Mesothelial cell of epicardium (in vitro differentiated cells): ENCODE measurements around the gene CBL. TPM values are rescaled to one million over a fixed set of nuclear protein-coding genes. Genes with fewer than 3 reads are reported as not detected.

Source experiments
- DNase-seq, 2 experiments: peaks; one replicate each; pipeline ENCODE4 v3.0.0; 2021; ENCODE audit warnings: low spot score in 2 of 2; ENCODE audit not compliant: unreplicated experiment in 2 of 2
- H3K27ac Mint-ChIP-seq: 2 replicates; pipeline ENCODE4 v1.8.0; 2021; ENCODE audit warnings: mixed read lengths
- H3K27me3 Mint-ChIP-seq: 2 replicates; pipeline ENCODE4 v1.8.0; 2021; ENCODE audit warnings: low read depth, mixed read lengths
- H3K36me3 Mint-ChIP-seq: 2 replicates; pipeline ENCODE4 v1.8.0; 2021; ENCODE audit warnings: mixed read lengths
- H3K4me1 Mint-ChIP-seq: 2 replicates; pipeline ENCODE4 v1.8.0; 2021; ENCODE audit warnings: mixed read lengths
- H3K4me3 Mint-ChIP-seq: 2 replicates; pipeline ENCODE4 v1.8.0; 2021; ENCODE audit warnings: mild to moderate bottlenecking, moderate library complexity, mixed read lengths
- H3K9me3 Mint-ChIP-seq: 2 replicates; pipeline ENCODE4 v1.8.0; 2021; ENCODE audit warnings: mixed read lengths
- CTCF ChIP-seq: fragments of 200-600 bp; sonication (generic); IDR thresholded peaks from one replicate; pipeline ENCODE4 v1.5.0; 2021; ENCODE audit warnings: antibody characterized with exemption; ENCODE audit not compliant: unreplicated experiment
- total RNA-seq: library from RNA; stranded (reverse); gene quantifications from 3 replicates; pipeline ENCODE4 v1.2.1, GENCODE V29; 2021

CBL gene
- total RNA-seq, 1 donor from 2014 or later, result 27.5 TPM

- peaks cover 8% of the 10 kb centered on the region for H3K4me1 Mint-ChIP-seq
- H3K9me3 Mint-ChIP-seq, result no peaks in the 10 kb centered on the region
- DNase-seq, result no peak
- no peak overlapping the region for H3K4me3 Mint-ChIP-seq
- no peaks in the 10 kb centered on the region for H3K36me3 Mint-ChIP-seq
- peaks cover 1% of the 10 kb centered on the region for H3K27me3 Mint-ChIP-seq
- TF ChIP-seq CTCF, result no peak
- no peak overlapping the region for H3K27ac Mint-ChIP-seq
Measured at GRCh38 chr11:119330237-119330636, 124.1 kb downstream of the CBL start.

- H3K36me3 Mint-ChIP-seq, result peaks cover 5% of the 10 kb centered on the region
- H3K27ac Mint-ChIP-seq, result no peak overlapping the region
- no peaks in the 10 kb centered on the region for H3K9me3 Mint-ChIP-seq
- peaks cover 1% of the 10 kb centered on the region for H3K27me3 Mint-ChIP-seq
- no peak for DNase-seq
- no peak overlapping the region for H3K4me3 Mint-ChIP-seq
- H3K4me1 Mint-ChIP-seq, result peaks cover 23% of the 10 kb centered on the region
- no peak for TF ChIP-seq CTCF
Measured at GRCh38 chr11:119332111-119332765, 126.1 kb downstream of the CBL start.

DNA sequence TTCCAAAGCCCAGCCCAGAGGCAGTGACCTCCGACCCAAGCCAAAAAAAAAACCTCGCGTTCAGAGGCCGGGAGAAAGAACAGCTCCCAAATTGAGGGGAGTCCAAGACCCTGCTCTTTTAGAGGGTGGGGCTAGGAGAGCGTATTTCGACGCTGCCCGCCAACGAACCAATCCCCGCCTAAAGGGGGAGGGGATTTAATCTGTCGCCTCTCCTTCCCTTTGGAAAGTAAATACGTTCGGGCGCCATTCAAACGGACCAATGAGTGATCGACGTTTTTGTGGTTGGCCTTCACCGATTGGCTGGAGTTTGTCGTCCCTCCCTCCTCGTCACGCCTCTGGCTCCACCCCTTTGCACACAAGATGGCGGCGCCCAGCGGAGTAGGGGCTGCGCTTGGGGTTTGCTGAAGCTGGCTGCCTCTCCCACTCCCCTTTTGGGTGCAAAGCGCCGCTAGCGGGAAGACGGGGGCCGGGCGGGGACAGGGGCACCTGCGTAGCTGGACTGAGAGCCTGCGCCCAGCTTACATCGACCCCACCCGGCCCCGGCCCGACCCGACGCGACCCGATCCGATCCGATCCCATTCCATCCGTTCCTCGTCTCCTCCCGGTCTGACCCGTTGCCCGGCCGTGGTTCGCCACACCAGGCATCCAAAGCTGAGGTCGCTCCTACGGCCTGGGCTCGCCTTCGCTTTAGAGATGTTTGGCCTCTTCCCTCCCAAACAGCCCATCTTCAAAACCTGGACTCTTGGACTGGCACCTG lies 128.2 kb downstream of the CBL start, which contains the start of gene RNF26:
Gene RNF26, plus strand, starts transcription at position 354 of the 757 bp plus-strand sequence. CDS start 596 bp downstream, outside the sequence.
- H3K36me3 Mint-ChIP-seq, result peaks cover 5% of the 10 kb centered on the region
- peaks cover 44% of the 10 kb centered on the region for H3K4me1 Mint-ChIP-seq
- peak within 1 kb of the TSS; percentile 100 for H3K27ac Mint-ChIP-seq
- H3K27me3 Mint-ChIP-seq, result peaks cover 12% of the 10 kb centered on the region
- no peaks in the 10 kb centered on the region for H3K9me3 Mint-ChIP-seq
- peak within 1 kb of the TSS; percentile 99 for H3K4me3 Mint-ChIP-seq
- no peak for TF ChIP-seq CTCF
- peak; percentile 88 to 93 for DNase-seq

DNA sequence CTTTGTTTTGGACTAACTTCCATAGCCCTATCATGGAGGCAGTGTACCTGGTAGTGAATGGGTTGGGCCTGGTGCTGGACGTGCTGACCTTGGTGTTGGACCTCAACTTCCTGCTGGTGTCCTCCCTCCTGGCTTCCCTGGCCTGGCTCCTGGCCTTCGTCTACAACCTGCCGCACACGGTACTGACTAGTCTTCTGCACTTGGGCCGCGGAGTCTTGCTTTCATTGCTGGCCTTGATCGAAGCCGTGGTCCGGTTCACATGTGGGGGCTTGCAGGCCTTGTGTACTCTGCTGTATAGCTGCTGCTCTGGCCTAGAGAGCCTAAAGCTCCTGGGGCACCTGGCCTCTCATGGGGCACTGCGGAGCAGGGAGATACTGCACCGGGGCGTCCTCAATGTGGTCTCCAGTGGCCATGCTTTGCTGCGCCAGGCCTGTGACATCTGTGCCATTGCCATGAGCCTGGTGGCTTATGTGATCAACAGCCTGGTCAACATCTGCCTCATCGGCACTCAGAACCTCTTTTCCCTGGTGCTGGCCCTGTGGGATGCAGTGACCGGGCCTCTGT lies 129.0 kb downstream of the CBL start:
- H3K27ac Mint-ChIP-seq, result peak overlapping the region; percentile 100
- peaks cover 45% of the 10 kb centered on the region for H3K4me1 Mint-ChIP-seq
- TF ChIP-seq CTCF, result no peak
- H3K4me3 Mint-ChIP-seq, result peak overlapping the region; percentile 99
- no peaks in the 10 kb centered on the region for H3K9me3 Mint-ChIP-seq
- H3K27me3 Mint-ChIP-seq, result peaks cover 12% of the 10 kb centered on the region
- peaks cover 5% of the 10 kb centered on the region for H3K36me3 Mint-ChIP-seq
- DNase-seq, result no peak

DNA sequence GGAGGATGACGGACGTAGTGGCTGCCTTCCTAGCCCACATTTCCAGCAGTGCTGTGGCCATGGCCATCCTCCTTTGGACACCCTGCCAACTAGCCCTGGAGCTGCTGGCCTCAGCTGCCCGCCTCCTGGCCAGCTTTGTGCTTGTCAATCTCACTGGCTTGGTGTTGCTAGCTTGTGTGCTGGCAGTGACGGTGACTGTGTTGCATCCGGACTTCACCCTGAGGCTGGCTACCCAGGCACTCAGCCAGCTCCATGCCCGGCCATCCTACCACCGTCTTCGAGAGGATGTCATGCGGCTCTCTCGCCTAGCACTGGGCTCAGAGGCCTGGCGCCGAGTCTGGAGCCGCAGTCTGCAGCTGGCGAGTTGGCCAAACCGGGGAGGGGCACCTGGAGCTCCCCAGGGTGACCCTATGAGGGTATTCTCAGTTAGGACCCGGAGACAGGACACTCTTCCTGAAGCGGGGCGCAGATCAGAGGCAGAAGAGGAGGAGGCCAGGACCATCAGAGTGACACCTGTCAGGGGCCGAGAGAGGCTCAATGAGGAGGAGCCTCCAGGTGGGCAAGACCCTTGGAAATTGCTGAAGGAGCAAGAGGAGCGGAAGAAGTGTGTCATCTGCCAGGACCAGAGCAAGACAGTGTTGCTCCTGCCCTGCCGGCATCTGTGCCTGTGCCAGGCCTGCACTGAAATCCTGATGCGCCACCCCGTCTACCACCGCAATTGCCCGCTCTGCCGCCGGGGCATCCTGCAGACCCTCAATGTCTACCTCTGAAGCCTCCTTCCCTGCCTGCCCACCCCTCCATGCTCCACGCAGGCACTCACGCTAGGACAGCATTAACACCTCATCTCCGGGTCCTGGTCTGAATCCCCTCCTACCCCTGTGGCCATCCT lies 129.8 kb downstream of the CBL start:
- Mint-ChIP-seq H3K9me3 (no peaks in the 10 kb centered on the region), H3K27ac (peak overlapping the region; percentile 100), H3K4me1 (peaks cover 48% of the 10 kb centered on the region), H3K36me3 (peaks cover 5% of the 10 kb centered on the region), H3K27me3 (peaks cover 15% of the 10 kb centered on the region), H3K4me3 (peak overlapping the region; percentile 99)
- TF ChIP-seq CTCF, result no peak
- no peak for DNase-seq
